ENCODE measurements around the gene SNAPC3.

SNAPC3 gene

GRCh38 chr9:15469406-15469805 lies 46.7 kb downstream of the SNAPC3 start:
- H3K4me3 ChIP-seq (replicated peaks; ENCODE audit: low read depth, low read length): no peak overlapping the region
- peak; percentile 6 for DNase-seq (ENCODE audit: low read depth)
- TF ChIP-seq, protein P1, sequence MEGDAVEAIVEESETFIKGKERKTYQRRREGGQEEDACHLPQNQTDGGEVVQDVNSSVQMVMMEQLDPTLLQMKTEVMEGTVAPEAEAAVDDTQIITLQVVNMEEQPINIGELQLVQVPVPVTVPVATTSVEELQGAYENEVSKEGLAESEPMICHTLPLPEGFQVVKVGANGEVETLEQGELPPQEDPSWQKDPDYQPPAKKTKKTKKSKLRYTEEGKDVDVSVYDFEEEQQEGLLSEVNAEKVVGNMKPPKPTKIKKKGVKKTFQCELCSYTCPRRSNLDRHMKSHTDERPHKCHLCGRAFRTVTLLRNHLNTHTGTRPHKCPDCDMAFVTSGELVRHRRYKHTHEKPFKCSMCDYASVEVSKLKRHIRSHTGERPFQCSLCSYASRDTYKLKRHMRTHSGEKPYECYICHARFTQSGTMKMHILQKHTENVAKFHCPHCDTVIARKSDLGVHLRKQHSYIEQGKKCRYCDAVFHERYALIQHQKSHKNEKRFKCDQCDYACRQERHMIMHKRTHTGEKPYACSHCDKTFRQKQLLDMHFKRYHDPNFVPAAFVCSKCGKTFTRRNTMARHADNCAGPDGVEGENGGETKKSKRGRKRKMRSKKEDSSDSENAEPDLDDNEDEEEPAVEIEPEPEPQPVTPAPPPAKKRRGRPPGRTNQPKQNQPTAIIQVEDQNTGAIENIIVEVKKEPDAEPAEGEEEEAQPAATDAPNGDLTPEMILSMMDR (IDR thresholded peaks at IDR 0.05; ENCODE audit: low read length, missing control alignments): no peak

DNA sequence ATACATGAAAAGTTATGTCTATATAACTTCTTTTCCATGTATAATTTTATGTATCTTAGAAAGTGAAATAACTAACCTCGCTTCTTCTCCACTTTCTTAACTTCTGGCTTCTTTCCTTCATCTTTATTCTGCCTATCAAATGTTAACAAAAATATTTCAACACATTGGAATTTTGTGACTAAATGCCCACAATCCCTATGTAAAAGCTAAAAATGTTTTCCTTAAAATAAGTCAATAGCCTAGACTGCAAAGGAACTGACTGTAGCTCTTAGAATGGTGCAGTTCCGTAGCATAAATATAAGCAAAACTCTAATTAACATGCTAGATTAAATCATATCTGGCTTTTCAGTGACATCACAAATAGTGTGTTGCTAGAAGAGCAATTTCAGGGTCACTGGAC lies 47.2 kb downstream of the SNAPC3 start:
- H3K4me3 ChIP-seq (replicated peaks; ENCODE audit: low read depth, low read length): no peak overlapping the region
- DNase-seq (ENCODE audit: low read depth): peak; percentile 1
- TF ChIP-seq, protein P1 (IDR thresholded peaks at IDR 0.05; ENCODE audit: low read length, missing control alignments): no peak

GRCh38 chr9:15475923-15476536 lies 53.4 kb downstream of the SNAPC3 start:
- H3K4me3 ChIP-seq (replicated peaks; ENCODE audit: low read depth, low read length): no peak overlapping the region
- TF ChIP-seq, protein P1 (IDR thresholded peaks at IDR 0.05; ENCODE audit: low read length, missing control alignments): no peak
- no peak for DNase-seq (ENCODE audit: low read depth)

GRCh38 chr9:15480028-15480427 lies 57.4 kb downstream of the SNAPC3 start:
- no peak for DNase-seq (ENCODE audit: low read depth)
- TF ChIP-seq, protein P1 (IDR thresholded peaks at IDR 0.05; ENCODE audit: low read length, missing control alignments): no peak
- H3K4me3 ChIP-seq (replicated peaks; ENCODE audit: low read depth, low read length): no peak overlapping the region

DNA sequence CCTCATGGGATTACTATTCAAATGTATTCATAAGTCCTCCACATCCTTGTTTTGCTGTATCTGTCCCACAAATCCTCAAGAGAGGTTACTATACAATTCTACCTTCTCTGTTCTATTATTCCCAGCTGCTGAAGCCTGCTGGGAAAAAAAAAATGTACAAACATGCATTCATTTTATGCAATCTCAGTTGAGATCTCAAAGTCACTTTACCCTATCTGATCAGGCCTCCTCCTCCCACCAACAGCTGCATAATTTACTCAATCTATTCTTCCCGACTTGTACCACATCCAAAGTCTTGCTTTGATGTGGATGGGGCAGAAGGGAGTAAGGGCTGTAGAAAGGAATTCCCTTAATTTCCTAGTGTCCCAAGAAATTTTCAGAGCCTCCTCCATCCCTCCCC lies 59.5 kb downstream of the SNAPC3 start:
- no peak overlapping the region for H3K4me3 ChIP-seq (replicated peaks; ENCODE audit: low read depth, low read length)
- TF ChIP-seq, protein P1 (IDR thresholded peaks at IDR 0.05; ENCODE audit: low read length, missing control alignments): no peak
- DNase-seq (ENCODE audit: low read depth): peak; percentile 4

- no peak overlapping the region for H3K4me3 ChIP-seq (replicated peaks; ENCODE audit: low read depth, low read length)
- no peak for DNase-seq (ENCODE audit: low read depth)
- TF ChIP-seq, protein P1 (IDR thresholded peaks at IDR 0.05; ENCODE audit: low read length, missing control alignments): no peak
Observed at GRCh38 chr9:15484802-15485201, 62.1 kb downstream of the SNAPC3 start.

Measured in fibroblast of pulmonary artery (primary cell).